ENCODE measurements around the gene PDE7B.

Gene PDE7B

GRCh38 chr6:135884136-135884535 is 32.6 kb downstream of the PDE7B start:
- no peak for DNase-seq (ENCODE audit: low spot score)
- no peak for FAIRE-seq

- DNase-seq (ENCODE audit: low spot score) (no peak), FAIRE-seq (no peak)
These were observed 35.6 kb downstream of the PDE7B start for GRCh38 chr6:135887069-135887468.

- no peak for DNase-seq (ENCODE audit: low spot score)
These were observed 37.3 kb downstream of the PDE7B start for GRCh38 chr6:135888818-135889217.

GRCh38 chr6:135890876-135891275 is 39.4 kb downstream of the PDE7B start:
- DNase-seq (ENCODE audit: low spot score) (no peak), FAIRE-seq (no peak)

More at GRCh38 chr6:135888818-135889217, 37.3 kb downstream of the PDE7B start:
- FAIRE-seq: no peak

GRCh38 chr6:135891710-135892109 is 40.2 kb downstream of the PDE7B start:
- no peak for FAIRE-seq
- no peak for DNase-seq (ENCODE audit: low spot score)

GRCh38 chr6:135895231-135895911 is 43.9 kb downstream of the PDE7B start:
- no peak for FAIRE-seq
- no peak for DNase-seq (ENCODE audit: low spot score)

GRCh38 chr6:135897087-135897486 is 45.6 kb downstream of the PDE7B start:
- no peak for FAIRE-seq

GRCh38 chr6:135901774-135902524 is 50.4 kb downstream of the PDE7B start:
- DNase-seq (ENCODE audit: low spot score) (no peak), FAIRE-seq (no peak)

More at GRCh38 chr6:135897087-135897486, 45.6 kb downstream of the PDE7B start:
- no peak for DNase-seq (ENCODE audit: low spot score)

- DNase-seq (ENCODE audit: low spot score) (no peak), FAIRE-seq (no peak)
These were observed 51.3 kb downstream of the PDE7B start for GRCh38 chr6:135902756-135903331.

- FAIRE-seq (peak; percentile 38), DNase-seq (ENCODE audit: low spot score) (peak; percentile 22)
These were observed 53.2 kb downstream of the PDE7B start for GRCh38 chr6:135904666-135905065.

GRCh38 chr6:135905604-135906300 is 54.3 kb downstream of the PDE7B start:
- FAIRE-seq (no peak), DNase-seq (ENCODE audit: low spot score) (no peak)

- DNase-seq (ENCODE audit: low spot score) (no peak), FAIRE-seq (no peak)
These were observed 55.0 kb downstream of the PDE7B start for GRCh38 chr6:135906542-135906941.

GRCh38 chr6:135906972-135907465 is 55.5 kb downstream of the PDE7B start:
- no peak for FAIRE-seq

GRCh38 chr6:135909737-135910387 is 58.4 kb downstream of the PDE7B start:
- no peak for FAIRE-seq
- no peak for DNase-seq (ENCODE audit: low spot score)

More at GRCh38 chr6:135906972-135907465, 55.5 kb downstream of the PDE7B start:
- no peak for DNase-seq (ENCODE audit: low spot score)

GRCh38 chr6:135910790-135911618 is 59.5 kb downstream of the PDE7B start:
- DNase-seq (ENCODE audit: low spot score) (no peak), FAIRE-seq (no peak)

- DNase-seq (ENCODE audit: low spot score): no peak
- no peak for FAIRE-seq
These were observed 62.3 kb downstream of the PDE7B start for GRCh38 chr6:135913785-135914184.

GRCh38 chr6:135919026-135919425 is 67.5 kb downstream of the PDE7B start:
- no peak for FAIRE-seq
- DNase-seq (ENCODE audit: low spot score): no peak

- FAIRE-seq (no peak), DNase-seq (ENCODE audit: low spot score) (no peak)
These were observed 69.2 kb downstream of the PDE7B start for GRCh38 chr6:135920689-135921088.

- FAIRE-seq (no peak), DNase-seq (ENCODE audit: low spot score) (no peak)
These were observed 69.7 kb downstream of the PDE7B start for GRCh38 chr6:135921188-135921587.

GRCh38 chr6:135922174-135922573 is 70.7 kb downstream of the PDE7B start:
- FAIRE-seq (peak; percentile 93), DNase-seq (ENCODE audit: low spot score) (peak; percentile 87)
